Right forelimb (tissue), 1 donor: ENCODE results near the gene TTC7B.
"Not testable (repeated sequence)": the region's sequence is repeated elsewhere in the genome, so short reads cannot be mapped to it uniquely, and the experiment has no call there.

Source experiments
- DNase-seq: peaks from one replicate; pipeline ENCODE4 v3.0.0-alpha.2; 2018

TTC7B gene

GRCh38 chr14:90538095-90538494 lies 278.1 kb downstream of the TTC7B start:
- no peak for DNase-seq

- DNase-seq, result no peak
Observed at GRCh38 chr14:90536511-90537191, 279.6 kb downstream of the TTC7B start.

GRCh38 chr14:90536092-90536491 lies 280.1 kb downstream of the TTC7B start:
- no peak for DNase-seq

- DNase-seq, result no peak
Observed at GRCh38 chr14:90535556-90536090, 280.6 kb downstream of the TTC7B start.

- no peak for DNase-seq
Observed at GRCh38 chr14:90534838-90535555, 281.2 kb downstream of the TTC7B start.

- no peak for DNase-seq
Observed at GRCh38 chr14:90534091-90534837, 282.0 kb downstream of the TTC7B start.

- DNase-seq, result no peak
Observed at GRCh38 chr14:90533591-90534021, 282.6 kb downstream of the TTC7B start.

GRCh38 chr14:90532826-90533525 lies 283.3 kb downstream of the TTC7B start:
- DNase-seq, result no peak

GRCh38 chr14:90531497-90531896 lies 284.7 kb downstream of the TTC7B start:
- DNase-seq, result no peak

- DNase-seq, result no peak
Observed at GRCh38 chr14:90530523-90530922, 285.7 kb downstream of the TTC7B start.

GRCh38 chr14:90527978-90528377 lies 288.3 kb downstream of the TTC7B start:
- DNase-seq, result no peak

- DNase-seq, result not testable (repeated sequence)
Observed at GRCh38 chr14:90526536-90526935, 289.7 kb downstream of the TTC7B start.

GRCh38 chr14:90525353-90526028 lies 290.7 kb downstream of the TTC7B start:
- DNase-seq, result not testable (repeated sequence)

- no peak for DNase-seq
Observed at GRCh38 chr14:90523961-90524875, 292.0 kb downstream of the TTC7B start.

- no peak for DNase-seq
Observed at GRCh38 chr14:90523544-90523943, 292.7 kb downstream of the TTC7B start.

GRCh38 chr14:90522571-90523191 lies 293.5 kb downstream of the TTC7B start:
- DNase-seq, result peak; percentile 78

GRCh38 chr14:90521930-90522483 lies 294.2 kb downstream of the TTC7B start:
- no peak for DNase-seq

- no peak for DNase-seq
Observed at GRCh38 chr14:90521084-90521929, 294.9 kb downstream of the TTC7B start.

GRCh38 chr14:90520326-90520725 lies 295.9 kb downstream of the TTC7B start:
- no peak for DNase-seq
